Suprapubic skin (tissue), 4 donors: ENCODE results near the gene TMSB15C. TPM values are rescaled to one million over a fixed set of nuclear protein-coding genes. Genes with fewer than 3 reads are reported as not detected.
"Not testable (repeated sequence)": the region's sequence is repeated elsewhere in the genome, so short reads cannot be mapped to it uniquely, and the experiment has no call there.

Experiments used
- DNase-seq, 2 donors: peaks; one replicate each; pipeline ENCODE4 v3.0.0-alpha.2; 2019; ENCODE audit warnings: low spot score in 2 of 2
- H3K27ac ChIP-seq: fragments of 200-600 bp; sonication (generic); one replicate; pipeline ENCODE4 v1.5.1; 2019
- H3K27me3 ChIP-seq: fragments of 200-600 bp; sonication (generic); one replicate; pipeline ENCODE4 v1.5.1; 2019
- H3K36me3 ChIP-seq: fragments of 200-600 bp; sonication (generic); one replicate; pipeline ENCODE4 v1.5.1; 2019
- H3K4me1 ChIP-seq: fragments of 200-600 bp; sonication (generic); one replicate; pipeline ENCODE4 v1.5.1; 2019
- H3K4me3 ChIP-seq: fragments of 200-600 bp; sonication (generic); one replicate; pipeline ENCODE4 v1.5.1; 2019; ENCODE audit warnings: mild to moderate bottlenecking
- H3K9me3 ChIP-seq: fragments of 200-600 bp; sonication (generic); one replicate; pipeline ENCODE4 v1.5.1; 2019
- CTCF ChIP-seq, 2 donors: fragments of 200-600 bp in 1 of 2; fragments of 450-650 bp in 1 of 2; sonication (generic) in 1 of 2; IDR thresholded peaks; one replicate each; pipeline ENCODE4 v1.5.1; 2016 to 2019; ENCODE audit warnings: antibody characterized with exemption in 2 of 2, mild to moderate bottlenecking in 1 of 2, moderate library complexity in 1 of 2
- EP300 ChIP-seq: sonication (generic); formaldehyde crosslinking; IDR thresholded peaks from one replicate; pipeline ENCODE4 v1.6.1; 2017; ENCODE audit warnings: antibody characterized with exemption
- POLR2A ChIP-seq, 2 donors: fragments of 450-650 bp; IDR thresholded peaks; one replicate each; pipeline ENCODE4 v1.6.1; 2017; ENCODE audit warnings: antibody characterized with exemption in 2 of 2, mild to moderate bottlenecking in 2 of 2, moderate library complexity in 2 of 2
- POLR2AphosphoS5 ChIP-seq, 3 donors: sonication (generic); formaldehyde crosslinking; IDR thresholded peaks; one replicate each; pipeline ENCODE4 v1.6.1; 2017; ENCODE audit warnings: antibody characterized with exemption in 3 of 3
- WGBS: methylation state at CpG from one replicate; pipeline ENCODE4 v1.1.5; 2018; 5-methylcytosine and 5-hydroxymethylcytosine counted together
- total RNA-seq, 4 donors: library from RNA; depleted of rRNA; stranded (reverse); fragments of >200 nt; gene quantifications; one replicate each; pipeline ENCODE4 v1.1.0, GENCODE V29; 2016

TMSB15C gene
- total RNA-seq, 4 donors from 2014 or later, result 0.25 to 4.7 (median 1.2) TPM

GRCh38 chrX:104084063-104084462 is 8.0 kb upstream of the TMSB15C start:
- TF ChIP-seq POLR2A (IDR thresholded peaks at IDR 0.05), result no peak
- TF ChIP-seq CTCF (IDR thresholded peaks at IDR 0.05), result no peak
- no peak for TF ChIP-seq EP300
- TF ChIP-seq POLR2AphosphoS5 (IDR thresholded peaks at IDR 0.05), result no peak
- WGBS, result no CpG with 5 or more reads among the region's 4 CpGs
- no peak for DNase-seq
- no peak overlapping the region for H3K27ac ChIP-seq
- H3K4me1 ChIP-seq, result no peaks in the 10 kb centered on the region
- H3K36me3 ChIP-seq, result no peaks in the 10 kb centered on the region
- H3K9me3 ChIP-seq, result no peaks in the 10 kb centered on the region
- H3K27me3 ChIP-seq, result no peaks in the 10 kb centered on the region
- H3K4me3 ChIP-seq, result no peak overlapping the region

GRCh38 chrX:104077854-104078253 is 1.8 kb upstream of the TMSB15C start:
- WGBS, result no CpG with 5 or more reads among the region's 6 CpGs
- H3K36me3 ChIP-seq, H3K4me1 ChIP-seq, H3K9me3 ChIP-seq, DNase-seq, H3K4me3 ChIP-seq, H3K27ac ChIP-seq, H3K27me3 ChIP-seq: not testable (repeated sequence)

GRCh38 chrX:104062636-104063035 is 13.4 kb downstream of the TMSB15C start:
- H3K27ac ChIP-seq, H3K9me3 ChIP-seq, H3K27me3 ChIP-seq, DNase-seq, H3K36me3 ChIP-seq, H3K4me1 ChIP-seq, H3K4me3 ChIP-seq: not testable (repeated sequence)
- WGBS, result no CpG with 5 or more reads among the region's 18 CpGs

- not testable (repeated sequence) for H3K36me3 ChIP-seq, H3K9me3 ChIP-seq, H3K27ac ChIP-seq, H3K4me1 ChIP-seq, DNase-seq, H3K4me3 ChIP-seq, H3K27me3 ChIP-seq
- WGBS, result no CpG with 5 or more reads among the region's 13 CpGs
Observed at GRCh38 chrX:104054956-104055355, 21.1 kb downstream of the TMSB15C start.

- no peaks in the 10 kb centered on the region for H3K36me3 ChIP-seq
- no peaks in the 10 kb centered on the region for H3K4me1 ChIP-seq
- H3K9me3 ChIP-seq, result no peaks in the 10 kb centered on the region
- 91% methylated on average over 11 of the region's 13 CpGs for WGBS
- no peak overlapping the region for H3K4me3 ChIP-seq
- no peak overlapping the region for H3K27ac ChIP-seq
- no peak for TF ChIP-seq EP300
- no peak for TF ChIP-seq POLR2AphosphoS5 (IDR thresholded peaks at IDR 0.05)
- no peak for TF ChIP-seq POLR2A (IDR thresholded peaks at IDR 0.05)
- TF ChIP-seq CTCF (IDR thresholded peaks at IDR 0.05), result no peak
- no peaks in the 10 kb centered on the region for H3K27me3 ChIP-seq
- no peak for DNase-seq
Observed at GRCh38 chrX:104047171-104047570, 28.9 kb downstream of the TMSB15C start.

GRCh38 chrX:104045642-104046041 is 30.4 kb downstream of the TMSB15C start:
- H3K36me3 ChIP-seq, result no peaks in the 10 kb centered on the region
- H3K27me3 ChIP-seq, result no peaks in the 10 kb centered on the region
- no peaks in the 10 kb centered on the region for H3K9me3 ChIP-seq
- H3K4me1 ChIP-seq, result no peaks in the 10 kb centered on the region
- H3K27ac ChIP-seq, result no peak overlapping the region
- TF ChIP-seq EP300, result no peak
- TF ChIP-seq POLR2AphosphoS5 (IDR thresholded peaks at IDR 0.05), result no peak
- no peak for TF ChIP-seq POLR2A (IDR thresholded peaks at IDR 0.05)
- no peak for TF ChIP-seq CTCF (IDR thresholded peaks at IDR 0.05)
- no peak overlapping the region for H3K4me3 ChIP-seq
- DNase-seq, result no peak
- WGBS, result 77% methylated on average over 5 of the region's 5 CpGs

- no peak for DNase-seq
- Histone ChIP-seq H3K27me3 (no peaks in the 10 kb centered on the region), H3K36me3 (no peaks in the 10 kb centered on the region), H3K9me3 (no peaks in the 10 kb centered on the region), H3K4me1 (no peaks in the 10 kb centered on the region), H3K4me3 (no peak overlapping the region), H3K27ac (no peak overlapping the region)
- WGBS, result 87% methylated on average over 4 of the region's 4 CpGs
- no peak for TF ChIP-seq POLR2A (IDR thresholded peaks at IDR 0.05)
Observed at GRCh38 chrX:104041003-104041402, 35.0 kb downstream of the TMSB15C start.
